ENCODE data around the gene ACMSD. TPM values are rescaled to one million over a fixed set of nuclear protein-coding genes. Genes with fewer than 3 reads are reported as not detected.

The ACMSD gene
- total RNA-seq, 1 donor from 2014 or later: not detected

- Histone ChIP-seq H3K4me1 (ENCODE audit: control insufficient read depth in 3 of 3, insufficient read depth in 3 of 3, low read length in 3 of 3) (no peaks in the 10 kb centered on the region), H3K9me3 (ENCODE audit: control insufficient read depth in 3 of 3, low read length in 3 of 3) (no peaks in the 10 kb centered on the region), H3K27ac (ENCODE audit: low read depth, low read length) (no peak overlapping the region), H3K27me3 (ENCODE audit: control insufficient read depth in 3 of 3, insufficient read depth in 3 of 3, low read length in 3 of 3) (no peaks in the 10 kb centered on the region), H3K36me3 (ENCODE audit: control insufficient read depth in 3 of 3, insufficient read depth in 3 of 3, low read length in 3 of 3) (no peaks in the 10 kb centered on the region), H3K9ac (ENCODE audit: low read depth in 1 of 3, low read length in 3 of 3) (no peak overlapping the region), H3K4me3 (ENCODE audit: low read length in 3 of 3) (no peak overlapping the region)
These were observed 26.8 kb downstream of the ACMSD start for GRCh38 chr2:134865067-134865787.

GRCh38 chr2:134866498-134867099, 28.2 kb downstream of the ACMSD start:
- Histone ChIP-seq H3K9ac (ENCODE audit: low read depth in 1 of 3, low read length in 3 of 3) (no peak overlapping the region), H3K9me3 (ENCODE audit: control insufficient read depth in 3 of 3, low read length in 3 of 3) (no peaks in the 10 kb centered on the region), H3K36me3 (ENCODE audit: control insufficient read depth in 3 of 3, insufficient read depth in 3 of 3, low read length in 3 of 3) (no peaks in the 10 kb centered on the region), H3K4me1 (ENCODE audit: control insufficient read depth in 3 of 3, insufficient read depth in 3 of 3, low read length in 3 of 3) (no peaks in the 10 kb centered on the region), H3K27me3 (ENCODE audit: control insufficient read depth in 3 of 3, insufficient read depth in 3 of 3, low read length in 3 of 3) (no peaks in the 10 kb centered on the region), H3K4me3 (ENCODE audit: low read length in 3 of 3) (no peak overlapping the region), H3K27ac (ENCODE audit: low read depth, low read length) (no peak overlapping the region)

- Histone ChIP-seq H3K27ac (ENCODE audit: low read depth, low read length) (no peak overlapping the region), H3K4me3 (ENCODE audit: low read length in 3 of 3) (no peak overlapping the region), H3K36me3 (ENCODE audit: control insufficient read depth in 3 of 3, insufficient read depth in 3 of 3, low read length in 3 of 3) (no peaks in the 10 kb centered on the region), H3K9me3 (ENCODE audit: control insufficient read depth in 3 of 3, low read length in 3 of 3) (no peaks in the 10 kb centered on the region), H3K4me1 (ENCODE audit: control insufficient read depth in 3 of 3, insufficient read depth in 3 of 3, low read length in 3 of 3) (no peaks in the 10 kb centered on the region), H3K27me3 (ENCODE audit: control insufficient read depth in 3 of 3, insufficient read depth in 3 of 3, low read length in 3 of 3) (no peaks in the 10 kb centered on the region), H3K9ac (ENCODE audit: low read depth in 1 of 3, low read length in 3 of 3) (no peak overlapping the region)
These were observed 31.7 kb downstream of the ACMSD start for GRCh38 chr2:134869946-134870736.

GRCh38 chr2:134873152-134873551, 34.7 kb downstream of the ACMSD start:
- H3K4me3 ChIP-seq (ENCODE audit: low read length in 3 of 3): no peak overlapping the region
- H3K27me3 ChIP-seq (ENCODE audit: control insufficient read depth in 3 of 3, insufficient read depth in 3 of 3, low read length in 3 of 3): no peaks in the 10 kb centered on the region
- H3K4me1 ChIP-seq (ENCODE audit: control insufficient read depth in 3 of 3, insufficient read depth in 3 of 3, low read length in 3 of 3): no peaks in the 10 kb centered on the region
- H3K36me3 ChIP-seq (ENCODE audit: control insufficient read depth in 3 of 3, insufficient read depth in 3 of 3, low read length in 3 of 3): no peaks in the 10 kb centered on the region
- no peaks in the 10 kb centered on the region for H3K9me3 ChIP-seq (ENCODE audit: control insufficient read depth in 3 of 3, low read length in 3 of 3)
- H3K9ac ChIP-seq (ENCODE audit: low read depth in 1 of 3, low read length in 3 of 3): no peak overlapping the region
- no peak overlapping the region for H3K27ac ChIP-seq (ENCODE audit: low read depth, low read length)

- no peaks in the 10 kb centered on the region for H3K27me3 ChIP-seq (ENCODE audit: control insufficient read depth in 3 of 3, insufficient read depth in 3 of 3, low read length in 3 of 3)
- H3K4me1 ChIP-seq (ENCODE audit: control insufficient read depth in 3 of 3, insufficient read depth in 3 of 3, low read length in 3 of 3): no peaks in the 10 kb centered on the region
- H3K4me3 ChIP-seq (ENCODE audit: low read length in 3 of 3): no peak overlapping the region
- no peak overlapping the region for H3K27ac ChIP-seq (ENCODE audit: low read depth, low read length)
- H3K9ac ChIP-seq (ENCODE audit: low read depth in 1 of 3, low read length in 3 of 3): no peak overlapping the region
- no peaks in the 10 kb centered on the region for H3K36me3 ChIP-seq (ENCODE audit: control insufficient read depth in 3 of 3, insufficient read depth in 3 of 3, low read length in 3 of 3)
- peaks cover 0 to 2% (median 0%) of the 10 kb centered on the region in 3 donors for H3K9me3 ChIP-seq (ENCODE audit: control insufficient read depth in 3 of 3, low read length in 3 of 3)
These were observed 36.9 kb downstream of the ACMSD start for GRCh38 chr2:134875309-134875708.

GRCh38 chr2:134882773-134883172, 44.4 kb downstream of the ACMSD start:
- Histone ChIP-seq H3K9me3 (ENCODE audit: control insufficient read depth in 3 of 3, low read length in 3 of 3) (peaks cover 0 to 2% (median 0%) of the 10 kb centered on the region in 3 donors), H3K4me3 (ENCODE audit: low read length in 3 of 3) (no peak overlapping the region), H3K36me3 (ENCODE audit: control insufficient read depth in 3 of 3, insufficient read depth in 3 of 3, low read length in 3 of 3) (no peaks in the 10 kb centered on the region), H3K4me1 (ENCODE audit: control insufficient read depth in 3 of 3, insufficient read depth in 3 of 3, low read length in 3 of 3) (no peaks in the 10 kb centered on the region), H3K9ac (ENCODE audit: low read depth in 1 of 3, low read length in 3 of 3) (no peak overlapping the region), H3K27me3 (ENCODE audit: control insufficient read depth in 3 of 3, insufficient read depth in 3 of 3, low read length in 3 of 3) (no peaks in the 10 kb centered on the region), H3K27ac (ENCODE audit: low read depth, low read length) (no peak overlapping the region)

GRCh38 chr2:134883552-134884293, 45.3 kb downstream of the ACMSD start:
- no peaks in the 10 kb centered on the region for H3K27me3 ChIP-seq (ENCODE audit: control insufficient read depth in 3 of 3, insufficient read depth in 3 of 3, low read length in 3 of 3)
- H3K9me3 ChIP-seq (ENCODE audit: control insufficient read depth in 3 of 3, low read length in 3 of 3): peaks cover 0 to 2% (median 0%) of the 10 kb centered on the region in 3 donors
- no peaks in the 10 kb centered on the region for H3K36me3 ChIP-seq (ENCODE audit: control insufficient read depth in 3 of 3, insufficient read depth in 3 of 3, low read length in 3 of 3)
- H3K27ac ChIP-seq (ENCODE audit: low read depth, low read length): no peak overlapping the region
- no peak overlapping the region for H3K4me3 ChIP-seq (ENCODE audit: low read length in 3 of 3)
- H3K4me1 ChIP-seq (ENCODE audit: control insufficient read depth in 3 of 3, insufficient read depth in 3 of 3, low read length in 3 of 3): no peaks in the 10 kb centered on the region
- no peak overlapping the region for H3K9ac ChIP-seq (ENCODE audit: low read depth in 1 of 3, low read length in 3 of 3)

- Histone ChIP-seq H3K4me3 (ENCODE audit: low read length in 3 of 3) (no peak overlapping the region), H3K27ac (ENCODE audit: low read depth, low read length) (no peak overlapping the region), H3K9me3 (ENCODE audit: control insufficient read depth in 3 of 3, low read length in 3 of 3) (no peaks in the 10 kb centered on the region), H3K27me3 (ENCODE audit: control insufficient read depth in 3 of 3, insufficient read depth in 3 of 3, low read length in 3 of 3) (no peaks in the 10 kb centered on the region), H3K4me1 (ENCODE audit: control insufficient read depth in 3 of 3, insufficient read depth in 3 of 3, low read length in 3 of 3) (no peaks in the 10 kb centered on the region), H3K36me3 (ENCODE audit: control insufficient read depth in 3 of 3, insufficient read depth in 3 of 3, low read length in 3 of 3) (no peaks in the 10 kb centered on the region), H3K9ac (ENCODE audit: low read depth in 1 of 3, low read length in 3 of 3) (no peak overlapping the region)
These were observed 46.0 kb downstream of the ACMSD start for GRCh38 chr2:134884435-134884834.

GRCh38 chr2:134892282-134893035, 54.0 kb downstream of the ACMSD start:
- Histone ChIP-seq H3K27me3 (ENCODE audit: control insufficient read depth in 3 of 3, insufficient read depth in 3 of 3, low read length in 3 of 3) (no peaks in the 10 kb centered on the region), H3K4me1 (ENCODE audit: control insufficient read depth in 3 of 3, insufficient read depth in 3 of 3, low read length in 3 of 3) (no peaks in the 10 kb centered on the region)

More at GRCh38 chr2:134892282-134893035, 54.0 kb downstream of the ACMSD start:
- H3K4me3 ChIP-seq (ENCODE audit: low read length in 3 of 3): no peak overlapping the region
- H3K9me3 ChIP-seq (ENCODE audit: control insufficient read depth in 3 of 3, low read length in 3 of 3): no peaks in the 10 kb centered on the region
- H3K9ac ChIP-seq (ENCODE audit: low read depth in 1 of 3, low read length in 3 of 3): no peak overlapping the region
- H3K27ac ChIP-seq (ENCODE audit: low read depth, low read length): no peak overlapping the region
- no peaks in the 10 kb centered on the region for H3K36me3 ChIP-seq (ENCODE audit: control insufficient read depth in 3 of 3, insufficient read depth in 3 of 3, low read length in 3 of 3)
